IPS-18a (cell line): ENCODE measurements around the gene LCN12.

ENCODE experiments used
- H3K27ac ChIP-seq: one replicate; pipeline ENCODE4 v1.5.1; 2013; ENCODE audit warnings: low read length
- H3K27me3 ChIP-seq: one replicate; pipeline ENCODE4 v1.6.1; 2013; ENCODE audit warnings: mild to moderate bottlenecking, low read length; ENCODE audit not compliant: control insufficient read depth, insufficient read depth
- H3K36me3 ChIP-seq: one replicate; pipeline ENCODE4 v1.6.1; 2013; ENCODE audit warnings: low read depth, low read length; ENCODE audit not compliant: control insufficient read depth
- H3K4me1 ChIP-seq: one replicate; pipeline ENCODE4 v1.6.1; 2013; ENCODE audit warnings: low read depth, low read length; ENCODE audit not compliant: control insufficient read depth
- H3K4me3 ChIP-seq: one replicate; pipeline ENCODE4 v1.5.1; 2013; ENCODE audit warnings: low read length
- H3K9ac ChIP-seq: one replicate; pipeline ENCODE4 v1.6.1; 2013; ENCODE audit warnings: mild to moderate bottlenecking, low read length, moderate library complexity
- H3K9me3 ChIP-seq: one replicate; pipeline ENCODE4 v1.6.1; 2013; ENCODE audit warnings: low read depth, low read length; ENCODE audit not compliant: control insufficient read depth

LCN12 gene

DNA sequence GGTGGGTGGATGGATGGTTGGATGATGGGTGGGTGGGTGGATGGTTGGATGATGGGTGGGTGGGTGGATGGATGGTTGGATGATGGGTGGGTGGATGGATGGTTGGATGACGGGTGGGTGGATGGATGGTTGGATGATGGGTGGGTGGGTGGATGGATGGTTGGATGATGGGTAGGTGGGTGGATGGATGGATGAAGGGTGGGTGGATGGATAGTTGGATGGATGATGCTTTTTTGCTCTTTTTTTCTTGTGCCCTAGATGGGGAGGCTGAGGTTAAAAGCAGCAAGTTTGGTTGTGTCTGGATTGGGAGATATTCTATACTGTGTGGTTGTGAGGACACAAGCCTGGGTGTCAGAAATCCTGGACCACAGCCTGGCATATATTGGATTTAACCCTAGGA lies 5.4 kb downstream of the LCN12 start:
- no peaks in the 10 kb centered on the region for H3K27me3 ChIP-seq
- H3K4me3 ChIP-seq = no peak overlapping the region
- no peaks in the 10 kb centered on the region for H3K36me3 ChIP-seq
- no peak overlapping the region for H3K27ac ChIP-seq
- no peaks in the 10 kb centered on the region for H3K9me3 ChIP-seq
- H3K9ac ChIP-seq = no peak overlapping the region
- H3K4me1 ChIP-seq = no peaks in the 10 kb centered on the region

DNA sequence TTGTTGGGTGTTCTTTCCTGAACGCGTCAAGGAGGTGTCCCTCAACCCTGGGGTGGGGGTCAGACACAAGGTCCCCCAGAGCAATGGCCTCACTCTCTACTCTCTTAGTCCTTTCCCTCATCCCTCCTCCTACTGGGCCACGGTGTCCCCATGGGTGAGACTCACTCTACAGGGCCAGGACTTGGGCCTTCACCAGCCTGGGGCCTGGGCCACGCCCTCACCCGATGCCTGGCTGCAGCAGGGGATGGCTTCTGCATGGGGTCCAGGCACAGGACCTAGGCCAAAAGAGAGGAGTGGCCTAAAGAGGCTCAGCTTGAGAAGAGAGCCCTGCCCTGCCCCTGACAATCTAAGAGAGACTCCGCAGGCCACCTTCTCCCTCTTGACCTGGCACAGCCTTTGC lies 5.8 kb downstream of the LCN12 start:
- H3K27ac ChIP-seq = no peak overlapping the region
- H3K9ac ChIP-seq = no peak overlapping the region
- H3K4me3 ChIP-seq = no peak overlapping the region
- no peaks in the 10 kb centered on the region for H3K4me1 ChIP-seq
- H3K9me3 ChIP-seq = no peaks in the 10 kb centered on the region
- no peaks in the 10 kb centered on the region for H3K27me3 ChIP-seq
- H3K36me3 ChIP-seq = no peaks in the 10 kb centered on the region

DNA sequence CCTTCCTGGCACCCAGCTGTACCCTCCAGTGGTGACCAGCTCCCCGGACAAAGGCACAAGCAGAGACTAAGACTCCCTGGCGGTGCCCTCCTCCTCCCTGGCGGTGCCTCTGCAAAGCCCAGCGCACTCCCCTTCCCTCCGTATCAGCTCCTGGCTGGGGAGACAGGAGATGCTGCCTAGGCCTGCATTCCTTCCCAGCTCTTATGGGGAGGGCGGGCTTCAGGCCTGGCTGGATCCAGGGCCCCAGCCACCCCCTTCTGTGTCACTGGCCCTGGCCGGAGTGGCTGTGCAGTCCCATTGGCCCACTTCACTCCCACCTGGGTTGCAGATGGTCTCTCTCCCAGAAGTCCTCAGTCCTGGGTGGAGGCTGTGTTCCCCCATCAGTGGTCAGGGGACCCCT lies 6.4 kb downstream of the LCN12 start:
- Histone ChIP-seq H3K36me3 (no peaks in the 10 kb centered on the region), H3K4me3 (no peak overlapping the region), H3K9me3 (no peaks in the 10 kb centered on the region), H3K27me3 (no peaks in the 10 kb centered on the region), H3K27ac (no peak overlapping the region), H3K9ac (no peak overlapping the region), H3K4me1 (no peaks in the 10 kb centered on the region)

DNA sequence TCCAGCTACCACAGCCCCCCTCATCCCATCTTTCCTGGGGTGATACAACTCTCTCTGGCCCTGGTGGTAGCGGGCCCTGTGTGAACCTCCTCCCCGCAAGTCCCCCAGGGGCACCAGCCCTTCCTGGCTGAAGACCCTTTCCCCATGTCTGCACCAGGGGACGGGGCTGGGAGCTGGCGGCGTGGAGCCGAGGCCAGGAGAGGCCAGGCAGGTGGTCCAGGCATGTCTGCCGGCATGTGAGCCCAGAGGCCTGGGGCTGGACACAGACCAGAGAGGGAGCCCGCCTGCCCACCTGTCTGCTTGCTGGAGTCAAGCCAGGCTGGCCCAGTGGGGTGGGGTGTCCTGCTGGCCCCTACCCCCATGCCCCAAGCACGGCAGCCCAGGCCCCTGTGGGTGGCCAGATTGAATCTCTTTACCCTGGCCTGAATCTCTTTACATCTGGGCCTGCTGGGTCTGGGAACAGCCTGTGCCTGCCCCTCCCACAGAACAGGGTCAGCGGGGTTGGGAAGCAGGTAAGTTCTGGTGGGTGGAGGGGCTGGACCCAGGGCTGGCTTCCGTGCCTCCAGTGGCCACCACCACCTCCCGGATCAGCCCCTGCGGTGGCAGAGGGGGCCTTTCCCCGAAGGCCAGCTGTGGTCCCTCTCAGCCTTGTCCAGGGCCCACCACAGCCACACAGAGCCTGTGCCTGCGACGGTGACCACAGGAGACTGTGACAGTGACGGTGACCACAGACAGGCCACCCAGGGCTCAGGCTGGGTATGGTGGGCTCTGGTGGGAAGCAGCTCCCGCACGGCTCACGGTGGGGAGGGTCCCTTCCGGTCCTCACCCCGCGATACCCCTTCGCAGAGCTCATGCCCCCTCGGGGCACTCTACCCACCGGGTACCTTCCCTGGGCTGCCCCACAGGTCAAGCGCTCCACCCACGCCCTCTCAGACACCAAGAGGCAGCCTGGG lies 7.1 kb downstream of the LCN12 start:
- H3K4me3 ChIP-seq = no peak overlapping the region
- H3K9me3 ChIP-seq = no peaks in the 10 kb centered on the region
- no peaks in the 10 kb centered on the region for H3K4me1 ChIP-seq
- no peaks in the 10 kb centered on the region for H3K27me3 ChIP-seq
- no peaks in the 10 kb centered on the region for H3K36me3 ChIP-seq
- no peak overlapping the region for H3K9ac ChIP-seq
- no peak overlapping the region for H3K27ac ChIP-seq

DNA sequence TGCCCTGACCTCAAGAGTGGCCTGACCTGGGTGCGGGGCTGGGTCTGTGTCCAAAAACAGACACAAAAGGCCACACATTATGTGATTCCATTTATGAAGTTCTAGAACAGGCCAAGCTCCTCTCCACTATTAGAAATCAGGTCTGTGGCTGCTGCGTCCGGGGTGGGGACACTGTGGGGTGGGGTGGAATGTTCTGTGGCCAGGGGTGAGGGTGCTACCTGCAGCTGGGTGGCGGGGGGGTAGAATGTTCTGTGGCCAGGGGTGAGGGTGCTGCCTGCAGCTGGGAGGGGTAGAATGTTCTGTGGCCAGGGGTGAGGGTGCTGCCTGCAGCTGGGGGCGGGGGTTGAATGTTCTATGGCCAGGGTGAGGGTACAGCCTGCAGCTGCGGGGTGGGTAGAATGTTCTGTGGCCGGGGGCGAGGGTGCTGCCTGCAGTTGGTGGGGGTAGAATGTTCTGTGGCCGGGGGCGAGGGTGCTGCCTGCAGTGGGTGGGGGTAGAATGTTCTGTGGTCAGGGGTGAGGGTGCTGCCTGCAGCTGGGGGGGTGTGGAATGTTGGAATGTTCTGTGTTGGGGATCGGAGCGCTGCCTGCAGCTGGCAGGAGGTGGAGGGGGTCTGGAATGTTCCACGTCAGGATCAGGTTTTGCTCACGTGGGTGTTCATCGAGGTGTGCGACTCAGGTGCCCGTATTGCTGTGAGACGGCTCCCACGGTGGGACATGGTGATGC lies 8.3 kb downstream of the LCN12 start:
- no peaks in the 10 kb centered on the region for H3K27me3 ChIP-seq
- no peak overlapping the region for H3K27ac ChIP-seq
- H3K9ac ChIP-seq = no peak overlapping the region
- H3K4me1 ChIP-seq = no peaks in the 10 kb centered on the region
- no peaks in the 10 kb centered on the region for H3K9me3 ChIP-seq
- H3K4me3 ChIP-seq = no peak overlapping the region
- H3K36me3 ChIP-seq = no peaks in the 10 kb centered on the region

DNA sequence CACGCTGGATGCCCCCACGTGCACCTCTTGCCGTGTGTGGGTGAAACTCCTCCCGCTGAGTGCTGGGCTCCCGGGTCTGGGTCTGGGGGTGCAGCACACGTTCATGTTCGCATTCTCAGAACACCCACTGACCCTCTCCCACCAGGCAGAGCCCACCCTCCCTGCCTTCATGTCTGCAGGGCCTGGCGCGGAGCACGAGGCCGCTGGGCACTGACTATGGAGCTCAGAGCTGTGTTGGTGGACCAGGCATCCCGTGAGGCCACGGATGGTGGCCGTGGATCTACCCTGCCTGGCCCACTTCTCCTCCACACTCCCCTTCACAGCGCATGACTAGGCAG lies 8.8 kb downstream of the LCN12 start:
- H3K36me3 ChIP-seq = no peaks in the 10 kb centered on the region
- no peaks in the 10 kb centered on the region for H3K27me3 ChIP-seq
- no peak overlapping the region for H3K9ac ChIP-seq
- H3K4me3 ChIP-seq = no peak overlapping the region
- H3K4me1 ChIP-seq = no peaks in the 10 kb centered on the region
- no peaks in the 10 kb centered on the region for H3K9me3 ChIP-seq
- H3K27ac ChIP-seq = no peak overlapping the region

DNA sequence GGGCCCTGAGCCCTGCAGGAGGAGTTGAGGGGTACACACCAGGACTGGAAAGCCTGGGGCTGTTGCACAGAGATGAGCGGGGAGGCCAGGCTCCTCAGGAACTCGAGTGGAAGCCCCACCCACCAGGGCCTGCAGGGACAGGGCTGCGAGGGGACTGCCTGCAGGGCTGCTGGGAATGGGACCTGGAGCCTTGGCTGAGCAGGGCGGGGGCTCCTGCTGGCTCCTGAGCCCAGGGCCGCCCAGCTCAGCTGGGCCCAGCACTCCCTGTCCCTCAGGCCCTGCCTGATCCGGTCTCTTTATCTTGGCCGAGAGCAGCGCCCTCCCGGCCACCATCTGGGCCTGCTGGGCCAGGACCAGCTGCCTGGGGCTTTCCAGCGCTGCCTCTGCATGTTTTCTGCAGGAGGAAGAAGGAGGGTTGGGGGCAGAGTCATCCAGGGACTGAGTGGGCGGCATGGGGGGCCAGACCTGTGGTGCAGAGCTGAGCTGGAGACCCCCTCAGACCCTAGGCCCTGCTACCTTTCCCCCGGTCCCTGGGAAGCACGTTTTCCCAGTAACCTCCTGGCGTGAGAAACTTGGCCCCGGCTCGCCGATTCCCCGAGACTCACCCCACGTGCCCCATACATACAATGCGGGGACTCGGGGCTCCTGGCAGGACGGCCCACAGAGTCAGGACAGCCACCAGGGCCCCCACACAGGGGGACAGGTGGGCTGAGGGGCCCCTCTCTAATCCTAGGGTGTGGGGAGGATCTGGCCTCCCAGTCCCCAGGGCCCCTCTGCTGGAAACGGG lies 9.4 kb downstream of the LCN12 start:
- no peaks in the 10 kb centered on the region for H3K4me1 ChIP-seq
- H3K9ac ChIP-seq = no peak overlapping the region
- H3K27ac ChIP-seq = no peak overlapping the region
- no peaks in the 10 kb centered on the region for H3K27me3 ChIP-seq
- no peaks in the 10 kb centered on the region for H3K9me3 ChIP-seq
- no peaks in the 10 kb centered on the region for H3K36me3 ChIP-seq
- H3K4me3 ChIP-seq = no peak overlapping the region

DNA sequence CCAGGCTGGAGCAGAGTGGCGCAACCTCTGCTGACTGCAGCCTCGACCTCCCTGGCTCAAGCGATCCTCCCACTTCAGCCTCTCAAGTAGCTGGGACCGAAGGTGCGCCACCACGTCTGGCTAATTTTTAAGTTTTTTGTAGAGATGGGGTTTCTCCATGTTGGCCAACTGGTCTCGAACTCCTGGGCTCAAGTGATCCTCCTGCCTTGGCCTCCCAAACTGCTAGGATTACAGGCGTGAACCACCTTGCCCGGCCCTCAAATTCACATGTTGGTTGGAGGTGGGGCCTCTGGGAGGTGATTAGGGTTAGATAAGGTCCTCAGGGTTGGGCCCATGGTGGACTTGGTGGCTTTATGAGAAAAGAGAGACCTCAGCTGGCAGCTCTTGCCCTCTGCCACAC lies 10.1 kb downstream of the LCN12 start:
- Histone ChIP-seq H3K27me3 (no peaks in the 10 kb centered on the region), H3K27ac (no peak overlapping the region), H3K36me3 (no peaks in the 10 kb centered on the region), H3K4me3 (no peak overlapping the region), H3K4me1 (no peaks in the 10 kb centered on the region), H3K9me3 (no peaks in the 10 kb centered on the region), H3K9ac (no peak overlapping the region)

DNA sequence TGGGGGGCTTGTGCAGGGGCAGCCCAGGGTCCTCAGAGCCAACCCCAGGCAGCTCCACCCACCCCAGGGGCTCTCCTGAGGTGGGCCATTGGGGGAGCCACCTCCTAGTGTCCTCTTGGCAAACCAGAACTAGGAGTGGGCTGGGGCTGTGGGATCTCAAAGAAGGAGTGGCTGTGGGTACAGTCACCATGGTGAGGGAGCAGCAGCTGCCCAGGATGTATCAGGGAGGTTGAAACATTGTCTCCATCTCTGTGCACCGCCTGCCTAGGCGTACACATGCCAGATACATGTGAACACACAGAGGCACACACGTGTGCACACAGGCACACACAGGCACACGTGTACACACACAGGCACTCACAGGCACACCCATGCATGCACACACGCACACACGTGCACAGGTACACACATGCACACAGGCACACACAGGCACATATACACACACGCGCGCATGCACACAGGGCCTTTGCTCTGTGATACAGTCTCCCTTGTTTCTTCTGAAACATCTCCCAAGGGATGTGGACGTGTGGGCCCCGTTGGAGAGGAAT lies 10.7 kb downstream of the LCN12 start:
- H3K27ac ChIP-seq = no peak overlapping the region
- no peaks in the 10 kb centered on the region for H3K9me3 ChIP-seq
- H3K36me3 ChIP-seq = no peaks in the 10 kb centered on the region
- H3K4me1 ChIP-seq = no peaks in the 10 kb centered on the region
- no peak overlapping the region for H3K4me3 ChIP-seq
- H3K9ac ChIP-seq = no peak overlapping the region
- no peaks in the 10 kb centered on the region for H3K27me3 ChIP-seq

DNA sequence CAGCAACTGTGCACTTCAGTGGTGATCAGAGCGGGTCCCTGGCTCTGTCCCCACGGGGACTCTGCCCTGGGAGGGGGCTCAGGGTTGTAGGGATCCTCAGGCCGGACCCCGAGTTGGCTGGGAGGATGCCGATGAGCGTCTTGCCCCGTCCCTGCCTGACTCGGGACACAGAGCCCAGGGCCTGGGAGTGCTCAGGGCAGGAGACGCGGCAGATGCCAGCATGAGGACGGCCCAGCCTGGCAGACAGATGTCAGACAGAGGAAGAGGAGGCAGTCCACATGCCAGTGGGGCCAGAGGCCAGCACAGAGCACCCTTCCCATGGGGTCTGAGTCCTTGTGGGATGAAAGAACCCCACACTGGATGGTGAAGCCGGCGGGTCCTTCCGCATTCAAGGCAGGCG lies 11.3 kb downstream of the LCN12 start:
- no peak overlapping the region for H3K27ac ChIP-seq
- H3K9ac ChIP-seq = no peak overlapping the region
- H3K4me1 ChIP-seq = no peaks in the 10 kb centered on the region
- H3K9me3 ChIP-seq = no peaks in the 10 kb centered on the region
- H3K27me3 ChIP-seq = no peaks in the 10 kb centered on the region
- no peaks in the 10 kb centered on the region for H3K36me3 ChIP-seq
- no peak overlapping the region for H3K4me3 ChIP-seq

DNA sequence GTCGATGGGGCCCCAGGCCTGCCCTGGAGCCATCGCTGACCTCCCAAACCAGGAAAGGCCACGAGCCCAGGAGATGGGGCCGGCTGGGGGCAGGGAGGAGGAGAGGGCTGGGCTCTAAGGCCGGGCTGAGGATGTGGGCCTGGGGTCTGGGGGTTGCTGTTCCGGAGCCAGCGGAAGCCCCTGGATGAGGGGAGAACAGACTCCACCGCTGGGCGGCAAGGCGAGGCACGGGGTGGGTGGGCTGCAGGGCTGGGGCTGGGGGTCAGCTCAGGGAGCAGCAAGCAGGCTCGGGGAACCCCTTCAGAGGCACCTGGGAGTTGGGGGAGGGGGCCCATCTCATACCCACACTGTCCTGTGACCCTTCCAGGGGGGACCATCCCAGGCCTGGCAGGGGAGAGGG lies 11.7 kb downstream of the LCN12 start:
- Histone ChIP-seq H3K27ac (no peak overlapping the region), H3K4me1 (no peaks in the 10 kb centered on the region), H3K4me3 (no peak overlapping the region), H3K27me3 (no peaks in the 10 kb centered on the region), H3K9ac (no peak overlapping the region), H3K9me3 (no peaks in the 10 kb centered on the region), H3K36me3 (no peaks in the 10 kb centered on the region)
